HepG2 (cell line): ENCODE results near the gene DIAPH3. TPM values are rescaled to one million over a fixed set of nuclear protein-coding genes. Genes with fewer than 3 reads are reported as not detected.

Experiments used
- EP300 ChIP-seq, 3 experiments: sonication (generic) in 1 of 3; formaldehyde crosslinking in 1 of 3; IDR thresholded peaks; 2 replicates each; pipeline versions ENCODE4 v1.5.1 to v1.6.1; 2011 to 2020; ENCODE audit warnings: low read depth in 2 of 3, low read length in 2 of 3, borderline replicate concordance in 1 of 3, improper control_type of control experiment in 1 of 3, mild to moderate bottlenecking in 1 of 3, missing genetic modification reagents in 1 of 3, moderate library complexity in 1 of 3
- SETDB1 ChIP-seq: sonication (generic); formaldehyde crosslinking; IDR thresholded peaks from 2 replicates; pipeline ENCODE4 v1.5.1; 2020; ENCODE audit warnings: missing genetic modification reagents, mild to moderate bottlenecking, borderline replicate concordance
- SMAD9 ChIP-seq: sonication (generic); formaldehyde crosslinking; IDR thresholded peaks from 2 replicates; pipeline ENCODE4 v1.5.1; 2020; ENCODE audit warnings: mild to moderate bottlenecking, missing genetic modification reagents
- SNAPC4 ChIP-seq: sonication (generic); formaldehyde crosslinking; IDR thresholded peaks from 2 replicates; pipeline ENCODE4 v1.4.0; 2020; ENCODE audit warnings: mild to moderate bottlenecking, missing genetic modification reagents
- SP2 ChIP-seq: sonication (generic); formaldehyde crosslinking; IDR thresholded peaks from 2 replicates; pipeline ENCODE4 v1.5.1; 2020; ENCODE audit warnings: mild to moderate bottlenecking, missing genetic modification reagents
- ZNF232 ChIP-seq: sonication (generic); formaldehyde crosslinking; IDR thresholded peaks from 2 replicates; pipeline ENCODE4 v1.4.0; 2020; ENCODE audit warnings: missing genetic modification reagents, borderline replicate concordance
- ZNF484 ChIP-seq: sonication (generic); formaldehyde crosslinking; IDR thresholded peaks from 2 replicates; pipeline ENCODE4 v1.5.1; 2020; ENCODE audit warnings: mild to moderate bottlenecking, low read depth, missing genetic modification reagents, borderline replicate concordance
- ZNF598 ChIP-seq: sonication (generic); formaldehyde crosslinking; IDR thresholded peaks from 2 replicates; pipeline ENCODE4 v1.5.1; 2020; ENCODE audit warnings: mild to moderate bottlenecking, missing genetic modification reagents, borderline replicate concordance
- ZNF674 ChIP-seq: sonication (generic); formaldehyde crosslinking; IDR thresholded peaks from 2 replicates; pipeline ENCODE4 v1.5.0; 2020; ENCODE audit warnings: low read depth, mild to moderate bottlenecking, missing genetic modification reagents
- polyA plus RNA-seq, 8 experiments: library from polyadenylated mRNA; depleted of rRNA in 3 of 8; stranded (reverse) in 7 of 8; unstranded in 1 of 8; fragments of >200 nt; fragmentation: Illumina TruSeq in 4 of 8; extraction: Trizol in 4 of 8; gene quantifications; 2 replicates each; pipeline versions ENCODE4 v1.2.1 to v1.2.3, GENCODE V29; 2011 to 2016; ENCODE audit warnings: low read depth in 4 of 8, missing spikeins in 1 of 8, mixed read lengths in 1 of 8; ENCODE audit not compliant: insufficient read depth in 1 of 8
- total RNA-seq, 5 experiments: library from RNA; depleted of rRNA; stranded (reverse); fragments of >200 nt; fragmentation: Illumina TruSeq; extraction: Trizol; gene quantifications; 2 replicates each; pipeline ENCODE4 v1.2.3, GENCODE V29; 2016; ENCODE audit warnings: low read depth in 1 of 5
- TF ChIP-seq, protein P1 (sequence below): sonication (generic); formaldehyde crosslinking; IDR thresholded peaks from 2 replicates; pipeline ENCODE4 v1.5.0; 2020; ENCODE audit warnings: missing genetic modification reagents
- TF ChIP-seq, protein P2 (sequence below): sonication (generic); formaldehyde crosslinking; IDR thresholded peaks from 2 replicates; pipeline ENCODE4 v1.5.0; 2020; ENCODE audit warnings: mild to moderate bottlenecking, missing genetic modification reagents, borderline replicate concordance

DIAPH3 gene
- total and polyA plus RNA-seq, 2 of the 13 experiments (the other 11 are each of a cell fraction or from before 2014, with no cell fraction given) = 4.0 to 9.3 TPM

GRCh38 chr13:60163478-60164233 is at the start of gene DIAPH3 (continued):
- TF ChIP-seq, protein P1, sequence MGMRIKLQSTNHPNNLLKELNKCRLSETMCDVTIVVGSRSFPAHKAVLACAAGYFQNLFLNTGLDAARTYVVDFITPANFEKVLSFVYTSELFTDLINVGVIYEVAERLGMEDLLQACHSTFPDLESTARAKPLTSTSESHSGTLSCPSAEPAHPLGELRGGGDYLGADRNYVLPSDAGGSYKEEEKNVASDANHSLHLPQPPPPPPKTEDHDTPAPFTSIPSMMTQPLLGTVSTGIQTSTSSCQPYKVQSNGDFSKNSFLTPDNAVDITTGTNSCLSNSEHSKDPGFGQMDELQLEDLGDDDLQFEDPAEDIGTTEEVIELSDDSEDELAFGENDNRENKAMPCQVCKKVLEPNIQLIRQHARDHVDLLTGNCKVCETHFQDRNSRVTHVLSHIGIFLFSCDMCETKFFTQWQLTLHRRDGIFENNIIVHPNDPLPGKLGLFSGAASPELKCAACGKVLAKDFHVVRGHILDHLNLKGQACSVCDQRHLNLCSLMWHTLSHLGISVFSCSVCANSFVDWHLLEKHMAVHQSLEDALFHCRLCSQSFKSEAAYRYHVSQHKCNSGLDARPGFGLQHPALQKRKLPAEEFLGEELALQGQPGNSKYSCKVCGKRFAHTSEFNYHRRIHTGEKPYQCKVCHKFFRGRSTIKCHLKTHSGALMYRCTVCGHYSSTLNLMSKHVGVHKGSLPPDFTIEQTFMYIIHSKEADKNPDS (CRISPR knock-in tag) = no peak
- no peak for TF ChIP-seq SMAD9 (CRISPR knock-in tag)
- TF ChIP-seq EP300 (IDR thresholded peaks at IDR 0.05; ENCODE audit: low read depth in 2 of 2, low read length in 2 of 2) = no peak
- TF ChIP-seq EP300 (CRISPR knock-in tag; IDR thresholded peaks at IDR 0.05; ENCODE audit: borderline replicate concordance) = no peak
- TF ChIP-seq SP2 (CRISPR knock-in tag) = peak; percentile 100
- no peak for TF ChIP-seq SNAPC4 (CRISPR knock-in tag)
- no peak for TF ChIP-seq ZNF674 (CRISPR knock-in tag)
- TF ChIP-seq ZNF484 (CRISPR knock-in tag) = no peak
- TF ChIP-seq SETDB1 (CRISPR knock-in tag) = no peak
- TF ChIP-seq, protein P2, sequence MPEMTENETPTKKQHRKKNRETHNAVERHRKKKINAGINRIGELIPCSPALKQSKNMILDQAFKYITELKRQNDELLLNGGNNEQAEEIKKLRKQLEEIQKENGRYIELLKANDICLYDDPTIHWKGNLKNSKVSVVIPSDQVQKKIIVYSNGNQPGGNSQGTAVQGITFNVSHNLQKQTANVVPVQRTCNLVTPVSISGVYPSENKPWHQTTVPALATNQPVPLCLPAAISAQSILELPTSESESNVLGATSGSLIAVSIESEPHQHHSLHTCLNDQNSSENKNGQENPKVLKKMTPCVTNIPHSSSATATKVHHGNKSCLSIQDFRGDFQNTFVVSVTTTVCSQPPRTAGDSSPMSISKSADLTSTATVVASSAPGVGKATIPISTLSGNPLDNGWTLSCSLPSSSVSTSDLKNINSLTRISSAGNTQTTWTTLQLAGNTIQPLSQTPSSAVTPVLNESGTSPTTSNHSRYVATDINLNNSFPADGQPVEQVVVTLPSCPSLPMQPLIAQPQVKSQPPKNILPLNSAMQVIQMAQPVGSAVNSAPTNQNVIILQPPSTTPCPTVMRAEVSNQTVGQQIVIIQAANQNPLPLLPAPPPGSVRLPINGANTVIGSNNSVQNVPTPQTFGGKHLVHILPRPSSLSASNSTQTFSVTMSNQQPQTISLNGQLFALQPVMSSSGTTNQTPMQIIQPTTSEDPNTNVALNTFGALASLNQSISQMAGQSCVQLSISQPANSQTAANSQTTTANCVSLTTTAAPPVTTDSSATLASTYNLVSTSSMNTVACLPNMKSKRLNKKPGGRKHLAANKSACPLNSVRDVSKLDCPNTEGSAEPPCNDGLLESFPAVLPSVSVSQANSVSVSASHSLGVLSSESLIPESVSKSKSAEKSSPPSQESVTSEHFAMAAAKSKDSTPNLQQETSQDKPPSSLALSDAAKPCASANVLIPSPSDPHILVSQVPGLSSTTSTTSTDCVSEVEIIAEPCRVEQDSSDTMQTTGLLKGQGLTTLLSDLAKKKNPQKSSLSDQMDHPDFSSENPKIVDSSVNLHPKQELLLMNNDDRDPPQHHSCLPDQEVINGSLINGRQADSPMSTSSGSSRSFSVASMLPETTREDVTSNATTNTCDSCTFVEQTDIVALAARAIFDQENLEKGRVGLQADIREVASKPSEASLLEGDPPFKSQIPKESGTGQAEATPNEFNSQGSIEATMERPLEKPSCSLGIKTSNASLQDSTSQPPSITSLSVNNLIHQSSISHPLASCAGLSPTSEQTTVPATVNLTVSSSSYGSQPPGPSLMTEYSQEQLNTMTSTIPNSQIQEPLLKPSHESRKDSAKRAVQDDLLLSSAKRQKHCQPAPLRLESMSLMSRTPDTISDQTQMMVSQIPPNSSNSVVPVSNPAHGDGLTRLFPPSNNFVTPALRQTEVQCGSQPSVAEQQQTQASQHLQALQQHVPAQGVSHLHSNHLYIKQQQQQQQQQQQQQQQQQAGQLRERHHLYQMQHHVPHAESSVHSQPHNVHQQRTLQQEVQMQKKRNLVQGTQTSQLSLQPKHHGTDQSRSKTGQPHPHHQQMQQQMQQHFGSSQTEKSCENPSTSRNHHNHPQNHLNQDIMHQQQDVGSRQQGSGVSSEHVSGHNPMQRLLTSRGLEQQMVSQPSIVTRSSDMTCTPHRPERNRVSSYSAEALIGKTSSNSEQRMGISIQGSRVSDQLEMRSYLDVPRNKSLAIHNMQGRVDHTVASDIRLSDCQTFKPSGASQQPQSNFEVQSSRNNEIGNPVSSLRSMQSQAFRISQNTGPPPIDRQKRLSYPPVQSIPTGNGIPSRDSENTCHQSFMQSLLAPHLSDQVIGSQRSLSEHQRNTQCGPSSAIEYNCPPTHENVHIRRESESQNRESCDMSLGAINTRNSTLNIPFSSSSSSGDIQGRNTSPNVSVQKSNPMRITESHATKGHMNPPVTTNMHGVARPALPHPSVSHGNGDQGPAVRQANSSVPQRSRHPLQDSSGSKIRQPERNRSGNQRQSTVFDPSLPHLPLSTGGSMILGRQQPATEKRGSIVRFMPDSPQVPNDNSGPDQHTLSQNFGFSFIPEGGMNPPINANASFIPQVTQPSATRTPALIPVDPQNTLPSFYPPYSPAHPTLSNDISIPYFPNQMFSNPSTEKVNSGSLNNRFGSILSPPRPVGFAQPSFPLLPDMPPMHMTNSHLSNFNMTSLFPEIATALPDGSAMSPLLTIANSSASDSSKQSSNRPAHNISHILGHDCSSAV (CRISPR knock-in tag) = no peak
- TF ChIP-seq ZNF232 = no peak
- peak; percentile 73; the same call in 1 of the 2 replicates for TF ChIP-seq ZNF598 (CRISPR knock-in tag)
